HCT116 (cell line): ENCODE results near the gene ROS1.

Experiments used
- EZH2 ChIP-seq: fragments of 200-600 bp; sonication (generic); IDR thresholded peaks from 2 replicates; pipeline ENCODE4 v1.6.1; 2017; ENCODE audit warnings: antibody characterized with exemption, mixed run types
- POLR2A ChIP-seq: IDR thresholded peaks from 2 replicates; pipeline ENCODE4 v1.7.0; 2011; ENCODE audit warnings: borderline replicate concordance; ENCODE audit not compliant: insufficient read depth, insufficient read length; ENCODE audit errors: extremely low read depth
- POLR2AphosphoS5 ChIP-seq: IDR thresholded peaks from 2 replicates; pipeline ENCODE4 v1.6.1; 2011; ENCODE audit warnings: mild to moderate bottlenecking, low read depth, low read length, moderate library complexity
- RAD21 ChIP-seq: IDR thresholded peaks from 2 replicates; pipeline ENCODE4 v1.6.1; 2012; ENCODE audit warnings: low read depth, mild to moderate bottlenecking
- SIN3A ChIP-seq: IDR thresholded peaks from 2 replicates; pipeline ENCODE4 v1.6.1; 2012; ENCODE audit warnings: low read depth
- SP1 ChIP-seq: IDR thresholded peaks from 2 replicates; pipeline ENCODE4 v1.6.1; 2012; ENCODE audit warnings: low read depth
- TCF7L2 ChIP-seq: IDR thresholded peaks from 2 replicates; pipeline ENCODE4 v1.7.0; 2011; ENCODE audit warnings: borderline replicate concordance, inconsistent platforms; ENCODE audit not compliant: insufficient read depth, insufficient read length; ENCODE audit errors: extremely low read depth
- YY1 ChIP-seq: IDR thresholded peaks from 2 replicates; pipeline ENCODE4 v1.6.1; 2011; ENCODE audit warnings: low read length, low read depth, moderate library complexity, mild to moderate bottlenecking; ENCODE audit not compliant: insufficient replicate concordance; ENCODE audit errors: extremely low read depth
- ZNF274 ChIP-seq: fragments of 200-500 bp; sonication (Bioruptor generic); IDR thresholded peaks from 2 replicates; pipeline ENCODE4 v1.6.1; 2014; ENCODE audit warnings: mild to moderate bottlenecking, low read depth, low read length, inconsistent platforms
- TF ChIP-seq, protein P1 (sequence below), 3 experiments: fragments of 200-600 bp in 1 of 3; sonication (generic) in 1 of 3; IDR thresholded peaks in 2 of 3; conservative IDR thresholded peaks in 1 of 3; 2 replicates each; pipeline ENCODE4 v1.5.1; 2012 to 2017; ENCODE audit warnings: low read depth in 2 of 3, low read length in 2 of 3, antibody characterized with exemption in 1 of 3, borderline replicate concordance in 1 of 3, control low read depth in 1 of 3, mild to moderate bottlenecking in 1 of 3, mixed read lengths in 1 of 3, mixed run types in 1 of 3, moderate library complexity in 1 of 3; ENCODE audit not compliant: insufficient read depth in 1 of 3
- TF ChIP-seq, protein P2 (sequence below): IDR thresholded peaks from 2 replicates; pipeline ENCODE4 v1.6.1; 2012; ENCODE audit warnings: low read depth
- TF ChIP-seq, protein P3 (sequence below): IDR thresholded peaks from 2 replicates; pipeline ENCODE4 v1.6.1; 2011; ENCODE audit warnings: mild to moderate bottlenecking, low read length, moderate library complexity; ENCODE audit not compliant: insufficient replicate concordance; ENCODE audit errors: extremely low read depth
- TF ChIP-seq, protein P4 (sequence below): IDR thresholded peaks from 2 replicates; pipeline ENCODE4 v1.6.1; 2012

DNA sequence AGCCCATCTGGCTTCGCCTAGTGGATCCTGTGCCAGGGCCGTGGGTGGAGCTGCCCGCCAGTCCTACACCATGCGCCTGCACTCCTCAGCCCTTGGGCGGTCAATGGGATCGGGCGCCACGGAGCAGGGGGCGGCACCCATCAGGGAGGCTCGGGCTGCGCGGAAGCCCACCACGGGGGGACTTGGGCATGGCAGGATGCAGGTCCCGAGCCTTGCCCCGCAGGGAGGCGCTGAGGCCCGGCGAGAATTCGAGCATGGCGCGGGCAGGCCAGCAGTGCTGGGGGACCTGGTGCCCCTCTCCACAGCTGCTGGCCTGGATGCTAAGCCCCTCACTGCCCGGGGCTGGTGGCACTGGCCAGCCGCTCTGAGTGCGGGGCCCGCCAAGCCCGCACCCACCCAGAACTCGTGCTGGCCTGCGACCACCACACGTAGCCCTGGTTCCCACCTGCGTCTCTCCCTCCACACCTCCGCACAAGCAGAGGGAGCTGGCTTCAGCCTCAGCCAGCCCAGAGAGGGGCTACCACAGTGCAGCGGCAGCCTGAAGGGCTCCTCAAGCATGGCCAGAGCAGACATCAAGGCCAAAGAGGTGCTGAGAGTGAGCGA lies 52.4 kb downstream of the ROS1 start:
- TF ChIP-seq, protein P1, sequence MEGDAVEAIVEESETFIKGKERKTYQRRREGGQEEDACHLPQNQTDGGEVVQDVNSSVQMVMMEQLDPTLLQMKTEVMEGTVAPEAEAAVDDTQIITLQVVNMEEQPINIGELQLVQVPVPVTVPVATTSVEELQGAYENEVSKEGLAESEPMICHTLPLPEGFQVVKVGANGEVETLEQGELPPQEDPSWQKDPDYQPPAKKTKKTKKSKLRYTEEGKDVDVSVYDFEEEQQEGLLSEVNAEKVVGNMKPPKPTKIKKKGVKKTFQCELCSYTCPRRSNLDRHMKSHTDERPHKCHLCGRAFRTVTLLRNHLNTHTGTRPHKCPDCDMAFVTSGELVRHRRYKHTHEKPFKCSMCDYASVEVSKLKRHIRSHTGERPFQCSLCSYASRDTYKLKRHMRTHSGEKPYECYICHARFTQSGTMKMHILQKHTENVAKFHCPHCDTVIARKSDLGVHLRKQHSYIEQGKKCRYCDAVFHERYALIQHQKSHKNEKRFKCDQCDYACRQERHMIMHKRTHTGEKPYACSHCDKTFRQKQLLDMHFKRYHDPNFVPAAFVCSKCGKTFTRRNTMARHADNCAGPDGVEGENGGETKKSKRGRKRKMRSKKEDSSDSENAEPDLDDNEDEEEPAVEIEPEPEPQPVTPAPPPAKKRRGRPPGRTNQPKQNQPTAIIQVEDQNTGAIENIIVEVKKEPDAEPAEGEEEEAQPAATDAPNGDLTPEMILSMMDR (IDR thresholded peaks at IDR 0.05 in 2 of 3, conservative IDR thresholded peaks at IDR 0.05 in 1 of 3; ENCODE audit: borderline replicate concordance in 1 of 3, insufficient read depth in 1 of 3, low read depth in 2 of 3, low read length in 2 of 3): no peak
- TF ChIP-seq POLR2AphosphoS5 (no peak), POLR2A (no peak), RAD21 (no peak), SP1 (no peak), ZNF274 (no peak), TCF7L2 (no peak), YY1 (no peak), SIN3A (no peak), EZH2 (no peak)
- TF ChIP-seq, protein P2, sequence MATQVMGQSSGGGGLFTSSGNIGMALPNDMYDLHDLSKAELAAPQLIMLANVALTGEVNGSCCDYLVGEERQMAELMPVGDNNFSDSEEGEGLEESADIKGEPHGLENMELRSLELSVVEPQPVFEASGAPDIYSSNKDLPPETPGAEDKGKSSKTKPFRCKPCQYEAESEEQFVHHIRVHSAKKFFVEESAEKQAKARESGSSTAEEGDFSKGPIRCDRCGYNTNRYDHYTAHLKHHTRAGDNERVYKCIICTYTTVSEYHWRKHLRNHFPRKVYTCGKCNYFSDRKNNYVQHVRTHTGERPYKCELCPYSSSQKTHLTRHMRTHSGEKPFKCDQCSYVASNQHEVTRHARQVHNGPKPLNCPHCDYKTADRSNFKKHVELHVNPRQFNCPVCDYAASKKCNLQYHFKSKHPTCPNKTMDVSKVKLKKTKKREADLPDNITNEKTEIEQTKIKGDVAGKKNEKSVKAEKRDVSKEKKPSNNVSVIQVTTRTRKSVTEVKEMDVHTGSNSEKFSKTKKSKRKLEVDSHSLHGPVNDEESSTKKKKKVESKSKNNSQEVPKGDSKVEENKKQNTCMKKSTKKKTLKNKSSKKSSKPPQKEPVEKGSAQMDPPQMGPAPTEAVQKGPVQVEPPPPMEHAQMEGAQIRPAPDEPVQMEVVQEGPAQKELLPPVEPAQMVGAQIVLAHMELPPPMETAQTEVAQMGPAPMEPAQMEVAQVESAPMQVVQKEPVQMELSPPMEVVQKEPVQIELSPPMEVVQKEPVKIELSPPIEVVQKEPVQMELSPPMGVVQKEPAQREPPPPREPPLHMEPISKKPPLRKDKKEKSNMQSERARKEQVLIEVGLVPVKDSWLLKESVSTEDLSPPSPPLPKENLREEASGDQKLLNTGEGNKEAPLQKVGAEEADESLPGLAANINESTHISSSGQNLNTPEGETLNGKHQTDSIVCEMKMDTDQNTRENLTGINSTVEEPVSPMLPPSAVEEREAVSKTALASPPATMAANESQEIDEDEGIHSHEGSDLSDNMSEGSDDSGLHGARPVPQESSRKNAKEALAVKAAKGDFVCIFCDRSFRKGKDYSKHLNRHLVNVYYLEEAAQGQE: no peak
- TF ChIP-seq, protein P3, sequence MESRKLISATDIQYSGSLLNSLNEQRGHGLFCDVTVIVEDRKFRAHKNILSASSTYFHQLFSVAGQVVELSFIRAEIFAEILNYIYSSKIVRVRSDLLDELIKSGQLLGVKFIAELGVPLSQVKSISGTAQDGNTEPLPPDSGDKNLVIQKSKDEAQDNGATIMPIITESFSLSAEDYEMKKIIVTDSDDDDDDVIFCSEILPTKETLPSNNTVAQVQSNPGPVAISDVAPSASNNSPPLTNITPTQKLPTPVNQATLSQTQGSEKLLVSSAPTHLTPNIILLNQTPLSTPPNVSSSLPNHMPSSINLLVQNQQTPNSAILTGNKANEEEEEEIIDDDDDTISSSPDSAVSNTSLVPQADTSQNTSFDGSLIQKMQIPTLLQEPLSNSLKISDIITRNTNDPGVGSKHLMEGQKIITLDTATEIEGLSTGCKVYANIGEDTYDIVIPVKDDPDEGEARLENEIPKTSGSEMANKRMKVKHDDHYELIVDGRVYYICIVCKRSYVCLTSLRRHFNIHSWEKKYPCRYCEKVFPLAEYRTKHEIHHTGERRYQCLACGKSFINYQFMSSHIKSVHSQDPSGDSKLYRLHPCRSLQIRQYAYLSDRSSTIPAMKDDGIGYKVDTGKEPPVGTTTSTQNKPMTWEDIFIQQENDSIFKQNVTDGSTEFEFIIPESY: no peak
- TF ChIP-seq, protein P4, sequence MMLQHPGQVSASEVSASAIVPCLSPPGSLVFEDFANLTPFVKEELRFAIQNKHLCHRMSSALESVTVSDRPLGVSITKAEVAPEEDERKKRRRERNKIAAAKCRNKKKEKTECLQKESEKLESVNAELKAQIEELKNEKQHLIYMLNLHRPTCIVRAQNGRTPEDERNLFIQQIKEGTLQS: no peak
